ENCODE measurements around the gene CSRP2. TPM values are rescaled to one million over a fixed set of nuclear protein-coding genes. Genes with fewer than 3 reads are reported as not detected.

The CSRP2 gene
- polyA plus RNA-seq, 1 donor (not counting 4 experiments of a cell fraction or from before 2014, with no cell fraction given), result 74.9 TPM

DNA sequence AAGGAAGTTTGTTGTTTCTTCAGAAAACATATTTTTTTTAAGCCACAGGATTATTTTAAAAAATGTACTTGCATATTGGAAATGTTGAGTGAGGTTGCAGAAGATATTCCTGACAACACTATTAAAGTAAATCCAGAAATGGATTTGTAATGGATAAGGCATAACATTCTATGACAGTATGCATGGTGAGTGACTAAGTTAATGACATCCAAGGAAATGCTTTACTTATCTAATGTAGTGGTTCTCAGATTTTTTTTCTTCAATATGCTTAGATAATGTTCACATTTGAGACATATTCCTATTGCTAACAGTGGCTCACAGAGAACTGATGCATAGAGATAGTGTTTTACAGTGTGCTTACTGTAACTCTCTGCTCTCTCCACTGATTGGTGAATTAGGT, 65.6 kb downstream of the CSRP2 start:
- no peaks in the 10 kb centered on the region for H3K4me1 ChIP-seq (ENCODE audit: control insufficient read depth, extremely low read depth, insufficient read depth, low read length)
- H3K9me3 ChIP-seq (ENCODE audit: control insufficient read depth, low read depth, low read length), result no peaks in the 10 kb centered on the region
- H3K27me3 ChIP-seq (ENCODE audit: control insufficient read depth, extremely low read depth, insufficient read depth, low read length), result no peaks in the 10 kb centered on the region
- H3K36me3 ChIP-seq (ENCODE audit: control insufficient read depth in 2 of 2, extremely low read depth in 1 of 2, insufficient read depth in 2 of 2, low read length in 2 of 2), result peaks cover under 1 to 4% of the 10 kb centered on the region in 2 experiments
- H3K9ac ChIP-seq (ENCODE audit: control insufficient read depth, extremely low read depth, insufficient read depth, low read length), result no peak overlapping the region
- no peak overlapping the region for H3K27ac ChIP-seq (ENCODE audit: control insufficient read depth, insufficient read depth, low read length)
- dilution Hi-C loops (cut with MboI; ENCODE audit: extremely low pct_ligation_motif_present, low sequenced_read_pairs), result no loop called here
- no peak for DNase-seq (ENCODE audit: low read depth, low spot score)
- TF ChIP-seq CTCF (optimal IDR thresholded peaks at IDR 0.05 in 1 of 3, IDR thresholded peaks at IDR 0.05 in 1 of 3, conservative IDR thresholded peaks at IDR 0.05 in 1 of 3; ENCODE audit: extremely low read depth in 1 of 3, insufficient read depth in 2 of 3, low read length in 3 of 3), result no peak
- TF ChIP-seq EZH2 (IDR thresholded peaks at IDR 0.05; ENCODE audit: low read length), result no peak
- H2AFZ ChIP-seq (ENCODE audit: control insufficient read depth, low read length), result no peak overlapping the region
- no peaks in the 10 kb centered on the region for H4K20me1 ChIP-seq (ENCODE audit: control insufficient read depth, extremely low read depth, insufficient read depth, low read length)
- H3K9me1 ChIP-seq (ENCODE audit: control insufficient read depth, extremely low read depth, insufficient read depth, low read length), result no peaks in the 10 kb centered on the region
- no peaks in the 10 kb centered on the region for H3K79me2 ChIP-seq (ENCODE audit: control insufficient read depth, insufficient read depth, low read length)
- FAIRE-seq, result peak; percentile 66
- H3K4me3 ChIP-seq (ENCODE audit: control insufficient read depth in 2 of 3, extremely low read depth in 1 of 3, insufficient read depth in 2 of 3, low read depth in 1 of 3, low read length in 3 of 3), result no peak overlapping the region
- H3K4me2 ChIP-seq (ENCODE audit: control insufficient read depth, extremely low read depth, insufficient read depth, low read depth, low read length), result no peak overlapping the region

DNA sequence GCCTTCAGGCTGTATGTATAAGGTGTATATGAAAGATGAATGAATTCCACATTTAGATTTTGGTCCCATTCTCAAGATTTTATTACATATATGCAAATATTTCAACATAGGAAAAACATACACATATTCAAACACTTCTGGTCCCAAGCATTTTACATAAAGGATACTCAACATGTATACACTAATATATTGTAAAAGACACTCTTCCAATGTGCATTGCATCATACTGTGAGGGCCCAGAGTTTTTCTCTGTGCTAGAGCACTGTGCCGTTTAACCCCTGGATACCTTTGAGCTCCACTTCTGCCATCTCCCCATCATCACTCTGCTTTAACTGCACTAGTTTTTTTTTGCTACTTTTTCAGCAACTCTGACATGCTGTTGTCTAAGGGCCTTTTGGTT, 66.8 kb downstream of the CSRP2 start:
- Histone ChIP-seq H4K20me1 (ENCODE audit: control insufficient read depth, extremely low read depth, insufficient read depth, low read length) (no peaks in the 10 kb centered on the region), H3K4me3 (ENCODE audit: control insufficient read depth in 2 of 3, extremely low read depth in 1 of 3, insufficient read depth in 2 of 3, low read depth in 1 of 3, low read length in 3 of 3) (no peak overlapping the region), H3K4me1 (ENCODE audit: control insufficient read depth, extremely low read depth, insufficient read depth, low read length) (no peaks in the 10 kb centered on the region), H3K4me2 (ENCODE audit: control insufficient read depth, extremely low read depth, insufficient read depth, low read depth, low read length) (no peak overlapping the region), H3K27me3 (ENCODE audit: control insufficient read depth, extremely low read depth, insufficient read depth, low read length) (no peaks in the 10 kb centered on the region), H2AFZ (ENCODE audit: control insufficient read depth, low read length) (no peak overlapping the region), H3K9me3 (ENCODE audit: control insufficient read depth, low read depth, low read length) (no peaks in the 10 kb centered on the region), H3K9ac (ENCODE audit: control insufficient read depth, extremely low read depth, insufficient read depth, low read length) (no peak overlapping the region), H3K79me2 (ENCODE audit: control insufficient read depth, insufficient read depth, low read length) (no peaks in the 10 kb centered on the region), H3K9me1 (ENCODE audit: control insufficient read depth, extremely low read depth, insufficient read depth, low read length) (no peaks in the 10 kb centered on the region), H3K36me3 (ENCODE audit: control insufficient read depth in 2 of 2, extremely low read depth in 1 of 2, insufficient read depth in 2 of 2, low read length in 2 of 2) (peaks cover 2 to 4% of the 10 kb centered on the region in 2 experiments), H3K27ac (ENCODE audit: control insufficient read depth, insufficient read depth, low read length) (no peak overlapping the region)
- DNase-seq (ENCODE audit: low read depth, low spot score) (no peak), FAIRE-seq (no peak)
- dilution Hi-C loops (cut with MboI; ENCODE audit: extremely low pct_ligation_motif_present, low sequenced_read_pairs), result no loop called here
- no peak for TF ChIP-seq CTCF (optimal IDR thresholded peaks at IDR 0.05 in 1 of 3, IDR thresholded peaks at IDR 0.05 in 1 of 3, conservative IDR thresholded peaks at IDR 0.05 in 1 of 3; ENCODE audit: extremely low read depth in 1 of 3, insufficient read depth in 2 of 3, low read length in 3 of 3)
- TF ChIP-seq EZH2 (IDR thresholded peaks at IDR 0.05; ENCODE audit: low read length), result no peak

Measured in keratinocyte (primary cell).